Stimulated activated CD4-positive, alpha-beta T cell treated with anti-CD3 and anti-CD28 coated beads, Interleukin-2, amount 100 ng/mL, for 48 hours (primary cell): ENCODE data around the gene PARL.
"Not testable (repeated sequence)": the region's sequence is repeated elsewhere in the genome, so short reads cannot be mapped to it uniquely, and the experiment has no call there.

Experiments used
- DNase-seq, 2 donors: peaks; one replicate each; pipeline ENCODE4 v3.0.0-alpha.2; 2020

PARL gene

GRCh38 chr3:183904833-183905780 is 20.4 kb upstream of the PARL start:
- DNase-seq: no peak

GRCh38 chr3:183898028-183898431 is 13.3 kb upstream of the PARL start:
- no peak for DNase-seq

GRCh38 chr3:183897606-183898005 is 12.9 kb upstream of the PARL start:
- no peak for DNase-seq

- DNase-seq: no peak
These were observed 11.9 kb upstream of the PARL start for GRCh38 chr3:183896610-183897009.

GRCh38 chr3:183896184-183896583 is 11.5 kb upstream of the PARL start:
- DNase-seq: no peak

GRCh38 chr3:183895774-183896173 is 11.1 kb upstream of the PARL start:
- DNase-seq: no peak

- DNase-seq: no peak
These were observed 10.6 kb upstream of the PARL start for GRCh38 chr3:183895296-183895695.

GRCh38 chr3:183892610-183893214 is 8.0 kb upstream of the PARL start:
- DNase-seq: no peak

GRCh38 chr3:183885766-183886165 is 1.1 kb upstream of the PARL start:
- DNase-seq: no peak

- DNase-seq: no peak
These were observed 618 bp downstream of the PARL start for GRCh38 chr3:183884097-183884426.

GRCh38 chr3:183883291-183884096 is 1.2 kb downstream of the PARL start:
- DNase-seq: no peak

GRCh38 chr3:183880121-183880520 is 4.6 kb downstream of the PARL start:
- DNase-seq: no peak

- DNase-seq: no peak
These were observed 5.4 kb downstream of the PARL start for GRCh38 chr3:183879243-183879642.

GRCh38 chr3:183878071-183878470 is 6.6 kb downstream of the PARL start:
- DNase-seq: no peak

GRCh38 chr3:183877227-183877626 is 7.5 kb downstream of the PARL start:
- DNase-seq: not testable (repeated sequence)

GRCh38 chr3:183875411-183875810 is 9.3 kb downstream of the PARL start:
- no peak for DNase-seq

GRCh38 chr3:183873914-183874313 is 10.8 kb downstream of the PARL start:
- DNase-seq: no peak

- no peak for DNase-seq
These were observed 13.1 kb downstream of the PARL start for GRCh38 chr3:183871541-183871940.

GRCh38 chr3:183870563-183870962 is 14.1 kb downstream of the PARL start:
- DNase-seq: no peak

GRCh38 chr3:183868796-183869195 is 15.9 kb downstream of the PARL start:
- DNase-seq: no peak

GRCh38 chr3:183862610-183863009 is 22.1 kb downstream of the PARL start:
- DNase-seq: no peak

- no peak for DNase-seq
These were observed 26.8 kb downstream of the PARL start for GRCh38 chr3:183857863-183858262.

- no peak for DNase-seq
These were observed 30.2 kb downstream of the PARL start for GRCh38 chr3:183854318-183855035.
